Prostate gland (tissue), 2 donors: ENCODE data around the gene SAP30BP. TPM values are rescaled to one million over a fixed set of nuclear protein-coding genes. Genes with fewer than 3 reads are reported as not detected.
"Not testable (repeated sequence)": the region's sequence is repeated elsewhere in the genome, so short reads cannot be mapped to it uniquely, and the experiment has no call there.

Experiments
- DNase-seq: peaks from one replicate; pipeline ENCODE4 v3.0.0-alpha.2; 2019; ENCODE audit warnings: low spot score
- H3K27ac ChIP-seq, 2 donors: fragments of 200-600 bp; sonication (generic); 2 replicates each; pipeline ENCODE4 v1.5.1; 2017 to 2019
- H3K27me3 ChIP-seq: fragments of 200-600 bp; sonication (generic); replicated peaks from 2 replicates; pipeline ENCODE4 v1.5.1; 2019; ENCODE audit not compliant: insufficient read depth
- H3K36me3 ChIP-seq, 2 donors: fragments of 200-600 bp; sonication (generic); 1 replicate in 1 of 2; 2 replicates in 1 of 2; pipeline versions ENCODE4 v1.5.1 to v1.8.1; 2017 to 2019
- H3K4me1 ChIP-seq: fragments of 200-600 bp; sonication (generic); replicated peaks from 2 replicates; pipeline ENCODE4 v1.5.1; 2019
- H3K4me3 ChIP-seq, 2 donors: fragments of 200-600 bp; sonication (generic); 2 replicates each; pipeline ENCODE4 v1.5.1; 2017 to 2019
- H3K9me3 ChIP-seq: fragments of 200-600 bp; sonication (generic); 2 replicates; pipeline ENCODE4 v1.5.1; 2017
- POLR2A ChIP-seq: fragments of 450-650 bp; IDR thresholded peaks from one replicate; pipeline ENCODE4 v1.6.1; 2016; ENCODE audit warnings: antibody characterized with exemption, mild to moderate bottlenecking
- POLR2AphosphoS5 ChIP-seq: sonication (generic); formaldehyde crosslinking; IDR thresholded peaks from one replicate; pipeline ENCODE4 v1.6.1; 2017; ENCODE audit warnings: antibody characterized with exemption
- WGBS: methylation state at CpG from one replicate; pipeline ENCODE4 v1.1.5; 2018; 5-methylcytosine and 5-hydroxymethylcytosine counted together
- intact Hi-C: fragments of 100-400 bp; cut with DNase I; formaldehyde crosslinking; loops from one replicate; pipeline ENCODE4 v1.14.2; 2022
- total RNA-seq, 2 donors: library from RNA; depleted of rRNA; stranded (reverse); fragments of >200 nt; gene quantifications; one replicate each; pipeline ENCODE4 v1.1.0, GENCODE V29; 2016
- TF ChIP-seq, protein P1 (sequence below), 4 experiments: fragments of 200-600 bp in 2 of 4; fragments of 450-650 bp in 2 of 4; sonication (generic) in 2 of 4; IDR thresholded peaks; 1 replicate in 3 of 4; 2 replicates in 1 of 4; pipeline ENCODE4 v1.5.1; 2016 to 2019; ENCODE audit warnings: antibody characterized with exemption in 4 of 4, mild to moderate bottlenecking in 2 of 4, moderate library complexity in 2 of 4

The SAP30BP gene
- total RNA-seq, 2 donors from 2014 or later, result 50.4 to 72.3 TPM

- no peak for DNase-seq
- intact Hi-C loops, result no loop called here
- no peaks in the 10 kb centered on the region for H3K9me3 ChIP-seq
- no peaks in the 10 kb centered on the region for H3K36me3 ChIP-seq
- H3K4me3 ChIP-seq, result no peak overlapping the region
- TF ChIP-seq, protein P1, sequence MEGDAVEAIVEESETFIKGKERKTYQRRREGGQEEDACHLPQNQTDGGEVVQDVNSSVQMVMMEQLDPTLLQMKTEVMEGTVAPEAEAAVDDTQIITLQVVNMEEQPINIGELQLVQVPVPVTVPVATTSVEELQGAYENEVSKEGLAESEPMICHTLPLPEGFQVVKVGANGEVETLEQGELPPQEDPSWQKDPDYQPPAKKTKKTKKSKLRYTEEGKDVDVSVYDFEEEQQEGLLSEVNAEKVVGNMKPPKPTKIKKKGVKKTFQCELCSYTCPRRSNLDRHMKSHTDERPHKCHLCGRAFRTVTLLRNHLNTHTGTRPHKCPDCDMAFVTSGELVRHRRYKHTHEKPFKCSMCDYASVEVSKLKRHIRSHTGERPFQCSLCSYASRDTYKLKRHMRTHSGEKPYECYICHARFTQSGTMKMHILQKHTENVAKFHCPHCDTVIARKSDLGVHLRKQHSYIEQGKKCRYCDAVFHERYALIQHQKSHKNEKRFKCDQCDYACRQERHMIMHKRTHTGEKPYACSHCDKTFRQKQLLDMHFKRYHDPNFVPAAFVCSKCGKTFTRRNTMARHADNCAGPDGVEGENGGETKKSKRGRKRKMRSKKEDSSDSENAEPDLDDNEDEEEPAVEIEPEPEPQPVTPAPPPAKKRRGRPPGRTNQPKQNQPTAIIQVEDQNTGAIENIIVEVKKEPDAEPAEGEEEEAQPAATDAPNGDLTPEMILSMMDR (IDR thresholded peaks at IDR 0.05), result no peak
- TF ChIP-seq POLR2A, result no peak
- no peak for TF ChIP-seq POLR2AphosphoS5
- 90% methylated on average over 19 of the region's 19 CpGs for WGBS
- no peaks in the 10 kb centered on the region for H3K27me3 ChIP-seq
- no peak overlapping the region for H3K27ac ChIP-seq
- peaks cover 22% of the 10 kb centered on the region for H3K4me1 ChIP-seq
Observed at GRCh38 chr17:75636381-75637142, 30.6 kb upstream of the SAP30BP start.

- Histone ChIP-seq H3K4me3 (no peak overlapping the region), H3K36me3 (no peaks in the 10 kb centered on the region), H3K27ac (no peak overlapping the region), H3K9me3 (no peaks in the 10 kb centered on the region), H3K4me1 (peaks cover 25% of the 10 kb centered on the region), H3K27me3 (no peaks in the 10 kb centered on the region)
- WGBS, result 74% methylated on average over 13 of the region's 13 CpGs
- intact Hi-C loops, result no loop called here
- TF ChIP-seq, protein P1 (IDR thresholded peaks at IDR 0.05), result no peak
- TF ChIP-seq POLR2A (no peak), POLR2AphosphoS5 (no peak)
- DNase-seq, result no peak
Observed at GRCh38 chr17:75637143-75637538, 30.0 kb upstream of the SAP30BP start.

DNA sequence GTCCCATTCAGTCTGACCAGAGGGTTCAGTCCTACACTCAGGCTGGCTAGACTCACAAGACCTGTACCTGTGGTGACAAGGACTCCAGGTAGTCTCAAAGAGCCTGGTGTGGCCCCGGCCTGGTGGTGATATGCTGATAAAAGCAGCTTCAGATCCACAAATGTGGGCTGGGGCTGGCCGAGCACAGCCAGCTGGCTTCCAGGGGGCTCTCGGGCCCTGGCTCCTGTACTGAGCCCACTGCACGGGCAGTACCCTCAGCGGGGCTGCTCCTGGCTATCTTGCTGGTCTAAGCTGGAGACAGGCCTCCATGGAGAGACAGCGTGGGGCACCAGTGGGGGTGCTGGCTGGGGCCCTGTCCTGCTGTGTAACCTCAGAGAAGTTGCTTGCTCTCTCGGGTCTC lies 29.6 kb upstream of the SAP30BP start:
- Histone ChIP-seq H3K9me3 (no peaks in the 10 kb centered on the region), H3K4me1 (peaks cover 30% of the 10 kb centered on the region), H3K4me3 (no peak overlapping the region), H3K36me3 (no peaks in the 10 kb centered on the region), H3K27me3 (no peaks in the 10 kb centered on the region), H3K27ac (no peak overlapping the region)
- 98% methylated on average over 4 of the region's 7 CpGs for WGBS
- TF ChIP-seq POLR2AphosphoS5, result no peak
- TF ChIP-seq, protein P1 (IDR thresholded peaks at IDR 0.05), result no peak
- TF ChIP-seq POLR2A, result no peak
- intact Hi-C loops, result no loop called here
- DNase-seq, result no peak

DNA sequence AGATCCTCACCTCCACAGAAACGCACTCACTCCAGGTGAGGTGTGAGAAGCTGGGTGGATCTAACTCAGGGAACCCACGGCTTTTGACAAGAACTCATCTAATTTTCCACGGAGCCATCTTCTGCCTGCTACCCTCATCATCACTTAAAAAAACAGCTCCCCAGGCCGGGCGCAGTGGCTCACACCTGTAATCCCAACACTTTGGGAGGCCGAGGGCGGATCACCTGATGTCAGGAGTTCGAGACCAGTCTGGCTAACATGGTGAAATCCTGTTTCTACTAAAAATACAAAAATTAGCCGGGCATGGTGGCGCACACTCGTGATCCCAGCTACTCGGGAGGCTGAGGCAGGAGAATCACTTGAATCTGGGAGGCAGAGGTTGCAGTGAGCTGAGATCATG lies 29.1 kb upstream of the SAP30BP start:
- H3K36me3 ChIP-seq, intact Hi-C loops, DNase-seq, H3K9me3 ChIP-seq, H3K4me3 ChIP-seq, H3K27me3 ChIP-seq, H3K27ac ChIP-seq: not testable (repeated sequence)
- H3K4me1 ChIP-seq, result peaks cover 34% of the 10 kb centered on the region
- 99% methylated on average over 12 of the region's 12 CpGs for WGBS

DNA sequence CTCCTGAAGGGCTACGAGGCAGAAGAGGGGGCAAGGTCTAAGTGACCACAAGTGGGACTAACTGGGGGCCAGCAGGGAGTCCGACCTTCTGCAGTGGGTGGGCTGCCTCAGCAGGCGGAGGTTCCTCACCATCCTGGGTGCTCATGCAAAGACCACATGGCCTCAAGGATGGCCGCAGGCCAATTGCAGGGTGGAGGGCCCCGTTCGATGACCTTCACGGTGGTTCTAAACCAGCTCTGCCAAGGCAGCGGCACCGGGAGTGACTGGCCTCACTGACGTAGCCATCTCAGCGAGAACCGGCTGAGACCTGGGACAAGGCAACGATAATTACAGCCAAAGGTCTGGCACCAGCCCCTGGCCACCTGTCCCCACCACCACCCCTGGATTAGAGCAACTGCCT lies 28.2 kb upstream of the SAP30BP start:
- no peaks in the 10 kb centered on the region for H3K27me3 ChIP-seq
- H3K4me1 ChIP-seq, result peaks cover 27% of the 10 kb centered on the region
- intact Hi-C loops, result no loop called here
- H3K36me3 ChIP-seq, result no peaks in the 10 kb centered on the region
- no peak for DNase-seq
- no peak overlapping the region for H3K27ac ChIP-seq
- H3K4me3 ChIP-seq, result no peak overlapping the region
- TF ChIP-seq, protein P1 (IDR thresholded peaks at IDR 0.05), result no peak
- TF ChIP-seq POLR2AphosphoS5 (no peak), POLR2A (no peak)
- 96% methylated on average over 12 of the region's 13 CpGs for WGBS
- no peaks in the 10 kb centered on the region for H3K9me3 ChIP-seq
